HepG2 (cell line): Measurements from ENCODE around the gene SYNGAP1. TPM values are rescaled to one million over a fixed set of nuclear protein-coding genes. Genes with fewer than 3 reads are reported as not detected.

ENCODE experiments used
- ATAC-seq: fragments of 200-7000 bp; cut with Tn5 transposase; 3 replicates; pipeline ENCODE4 v1.9.1; 2020; ENCODE audit warnings: mild to moderate bottlenecking, moderate library complexity
- BruUV-seq: library from RNA; stranded (reverse); fragments of 400-500 nt; replicated peaks from 2 replicates; lab custom pipeline; 2021; lab: Mats Ljungman, UMichigan
- CTCF ChIA-PET: fragments of 300-600 bp; formaldehyde crosslinking; extraction: SDS; loops from one replicate; lab custom pipeline; 2021; ENCODE audit warnings: low total read pairs, inconsistent platforms, low intra/inter-chr PET ratio; lab: Yijun Ruan, JAX
- POLR2A ChIA-PET: fragments of 350-600 bp; sonication (Branson Sonifier 250); formaldehyde crosslinking; loops from one replicate; lab custom pipeline; 2020; ENCODE audit warnings: antibody characterized with exemption, inconsistent platforms; lab: Yijun Ruan, JAX
- DNase-seq: peaks from one replicate; pipeline ENCODE4 v3.0.0-alpha.2; 2015; ENCODE audit warnings: low spot score
- FAIRE-seq: peaks from 3 replicates; lab custom pipeline; 2011; peaks lifted over from hg19 to GRCh38; lab: Jason Lieb, UNC
- H2AFZ ChIP-seq: one replicate; pipeline ENCODE4 v1.6.1; 2011; ENCODE audit warnings: low read length, inconsistent platforms
- H3K27ac ChIP-seq: fragments of 300-600 bp; 3 replicates; pipeline ENCODE4 v1.8.0; 2011; ENCODE audit warnings: mixed run types, mild to moderate bottlenecking, mixed read lengths, low read length, inconsistent platforms; ENCODE audit not compliant: insufficient read depth; ENCODE audit errors: extremely low read length
- H3K27me3 ChIP-seq, 2 experiments: fragments of 200-600 bp in 1 of 2; 2 replicates in 1 of 2; 3 replicates in 1 of 2; pipeline versions ENCODE4 v1.6.0 to v1.8.0; 2011; ENCODE audit warnings: low read length in 2 of 2, mild to moderate bottlenecking in 2 of 2, moderate library complexity in 2 of 2, inconsistent platforms in 1 of 2; ENCODE audit not compliant: insufficient read depth in 2 of 2, control insufficient read depth in 1 of 2
- H3K36me3 ChIP-seq, 2 experiments: fragments of 200-600 bp in 1 of 2; replicated peaks in 1 of 2; 2 replicates in 1 of 2; 3 replicates in 1 of 2; pipeline versions ENCODE4 v1.5.1 to v1.8.0; 2011; ENCODE audit warnings: low read length in 2 of 2, inconsistent platforms in 1 of 2; ENCODE audit not compliant: insufficient read depth in 2 of 2, control insufficient read depth in 1 of 2
- H3K4me1 ChIP-seq: 2 replicates; pipeline ENCODE4 v1.5.1; 2012; ENCODE audit warnings: low read length, inconsistent platforms; ENCODE audit not compliant: insufficient read depth
- H3K4me2 ChIP-seq: 2 replicates; pipeline ENCODE4 v1.6.0; 2011; ENCODE audit warnings: low read depth, low read length, inconsistent platforms
- H3K4me3 ChIP-seq, 3 experiments: fragments of 200-600 bp in 1 of 3; sonication (generic), shearing (Covaris generic) in 1 of 3; replicated peaks in 1 of 3; 2 replicates each; pipeline ENCODE4 v1.5.1; 2011 to 2016; ENCODE audit warnings: low read length in 3 of 3, inconsistent platforms in 2 of 3, low read depth in 2 of 3, mild to moderate bottlenecking in 2 of 3, control low read depth in 1 of 3, mixed read lengths in 1 of 3; ENCODE audit not compliant: insufficient read depth in 1 of 3
- H3K79me2 ChIP-seq: one replicate; pipeline ENCODE4 v1.6.1; 2011; ENCODE audit warnings: low read length, inconsistent platforms; ENCODE audit not compliant: insufficient read depth
- H3K9ac ChIP-seq: 2 replicates; pipeline ENCODE4 v1.6.0; 2011; ENCODE audit warnings: mild to moderate bottlenecking, low read depth, low read length, inconsistent platforms; ENCODE audit not compliant: insufficient read depth
- H3K9me3 ChIP-seq: 2 replicates; pipeline ENCODE4 v1.5.1; 2012; ENCODE audit warnings: mild to moderate bottlenecking, low read length
- H4K20me1 ChIP-seq: 2 replicates; pipeline ENCODE4 v1.6.0; 2011; ENCODE audit warnings: inconsistent platforms, mild to moderate bottlenecking, low read length, moderate library complexity; ENCODE audit not compliant: insufficient read depth
- CBX1 ChIP-seq: IDR thresholded peaks from one replicate; pipeline ENCODE4 v1.6.1; 2016; ENCODE audit warnings: antibody characterized with exemption, low read depth
- FOXK2 ChIP-seq: fragments of 450-650 bp; IDR thresholded peaks from 2 replicates; pipeline ENCODE4 v1.6.1; 2016
- GLMP ChIP-seq: sonication (generic); formaldehyde crosslinking; IDR thresholded peaks from 2 replicates; pipeline ENCODE4 v1.9.0; 2021; ENCODE audit warnings: missing genetic modification reagents, mild to moderate bottlenecking, borderline replicate concordance
- HNF1B ChIP-seq: sonication (generic); formaldehyde crosslinking; IDR thresholded peaks from 2 replicates; pipeline ENCODE4 v1.5.1; 2020; ENCODE audit warnings: mild to moderate bottlenecking, moderate library complexity, missing genetic modification reagents
- MYPOP ChIP-seq: sonication (generic); formaldehyde crosslinking; IDR thresholded peaks from 2 replicates; pipeline ENCODE4 v1.8.1; 2023; ENCODE audit warnings: mild to moderate bottlenecking, moderate library complexity, missing genetic modification reagents
- NCOR1 ChIP-seq: fragments of 200-600 bp; sonication (generic); IDR thresholded peaks from 2 replicates; pipeline ENCODE4 v1.7.0; 2017; ENCODE audit warnings: antibody characterized with exemption, low read length, borderline replicate concordance
- NFE2L2 ChIP-seq: fragments of 150-350 bp; IDR thresholded peaks from 2 replicates; pipeline ENCODE4 v1.6.1; 2014; ENCODE audit warnings: low read length
- PAWR ChIP-seq: sonication (generic); formaldehyde crosslinking; IDR thresholded peaks from 2 replicates; pipeline ENCODE4 v1.4.0; 2020; ENCODE audit warnings: missing genetic modification reagents, mild to moderate bottlenecking, borderline replicate concordance
- PRMT3 ChIP-seq: sonication (generic); formaldehyde crosslinking; IDR thresholded peaks from 2 replicates; pipeline ENCODE4 v1.8.1; 2022; ENCODE audit warnings: low read depth, mild to moderate bottlenecking, moderate library complexity, missing genetic modification reagents, borderline replicate concordance
- YEATS2 ChIP-seq: sonication (generic); formaldehyde crosslinking; IDR thresholded peaks from 2 replicates; pipeline ENCODE4 v1.4.0; 2020; ENCODE audit warnings: missing genetic modification reagents, borderline replicate concordance
- ZFP41 ChIP-seq: sonication (generic); formaldehyde crosslinking; IDR thresholded peaks from 2 replicates; pipeline ENCODE4 v1.4.0; 2020; ENCODE audit warnings: mild to moderate bottlenecking, missing genetic modification reagents, borderline replicate concordance
- ZNF274 ChIP-seq: sonication (generic); formaldehyde crosslinking; IDR thresholded peaks from 2 replicates; pipeline ENCODE4 v1.5.1; 2020; ENCODE audit warnings: mild to moderate bottlenecking, missing genetic modification reagents
- ZNF720 ChIP-seq: sonication (generic); formaldehyde crosslinking; IDR thresholded peaks from 2 replicates; pipeline ENCODE4 v1.4.0; 2020; ENCODE audit warnings: missing genetic modification reagents
- ZSCAN20 ChIP-seq: sonication (generic); formaldehyde crosslinking; IDR thresholded peaks from 2 replicates; pipeline ENCODE4 v1.4.0; 2020; ENCODE audit warnings: missing genetic modification reagents, mild to moderate bottlenecking, borderline replicate concordance
- ZSCAN25 ChIP-seq: sonication (generic); formaldehyde crosslinking; IDR thresholded peaks from 2 replicates; pipeline ENCODE4 v1.8.0; 2022; ENCODE audit warnings: mild to moderate bottlenecking, missing genetic modification reagents
- WGBS: methylation state at CpG from one replicate; pipeline ENCODE4 v1.1.6; 2017; ENCODE audit warnings: low lambda C conversion rate; 5-methylcytosine and 5-hydroxymethylcytosine counted together
- in situ Hi-C: cut with HindIII; loops from 2 replicates; pipeline ENCODE4 v1.10.0; 2017; ENCODE audit warnings: low pct_unique_long_range_greater_than_20kb; ENCODE audit not compliant: extremely low pct_ligation_motif_present
- intact Hi-C: fragments of 100-400 bp; cut with micrococcal nuclease; formaldehyde crosslinking; loops from one replicate; pipeline ENCODE4 v1.10.0; 2022; ENCODE audit not compliant: unreplicated experiment
- polyA plus RNA-seq, 8 experiments: library from polyadenylated mRNA; depleted of rRNA in 3 of 8; stranded (reverse) in 7 of 8; unstranded in 1 of 8; fragments of >200 nt; fragmentation: Illumina TruSeq in 4 of 8; extraction: Trizol in 4 of 8; gene quantifications; 2 replicates each; pipeline versions ENCODE4 v1.2.1 to v1.2.3, GENCODE V29; 2011 to 2016; ENCODE audit warnings: low read depth in 4 of 8, missing spikeins in 1 of 8, mixed read lengths in 1 of 8; ENCODE audit not compliant: insufficient read depth in 1 of 8
- total RNA-seq, 5 experiments: library from RNA; depleted of rRNA; stranded (reverse); fragments of >200 nt; fragmentation: Illumina TruSeq; extraction: Trizol; gene quantifications; 2 replicates each; pipeline ENCODE4 v1.2.3, GENCODE V29; 2016; ENCODE audit warnings: low read depth in 1 of 5
- TF ChIP-seq, protein P1 (sequence below), 2 experiments: fragments of 450-650 bp in 1 of 2; sonication (generic) in 1 of 2; formaldehyde crosslinking; IDR thresholded peaks; 2 replicates each; pipeline versions ENCODE4 v1.5.0 to v1.8.0; 2020 to 2022; ENCODE audit warnings: mild to moderate bottlenecking in 1 of 2, missing genetic modification reagents in 1 of 2
- TF ChIP-seq, protein P2 (sequence below): sonication (generic); formaldehyde crosslinking; IDR thresholded peaks from 2 replicates; pipeline ENCODE4 v1.4.0; 2020; ENCODE audit warnings: missing genetic modification reagents, mild to moderate bottlenecking, borderline replicate concordance

SYNGAP1 gene
- total and polyA plus RNA-seq, 2 of the 13 experiments (the other 11 are each of a cell fraction or from before 2014, with no cell fraction given), result 0.75 to 1.1 TPM

DNA sequence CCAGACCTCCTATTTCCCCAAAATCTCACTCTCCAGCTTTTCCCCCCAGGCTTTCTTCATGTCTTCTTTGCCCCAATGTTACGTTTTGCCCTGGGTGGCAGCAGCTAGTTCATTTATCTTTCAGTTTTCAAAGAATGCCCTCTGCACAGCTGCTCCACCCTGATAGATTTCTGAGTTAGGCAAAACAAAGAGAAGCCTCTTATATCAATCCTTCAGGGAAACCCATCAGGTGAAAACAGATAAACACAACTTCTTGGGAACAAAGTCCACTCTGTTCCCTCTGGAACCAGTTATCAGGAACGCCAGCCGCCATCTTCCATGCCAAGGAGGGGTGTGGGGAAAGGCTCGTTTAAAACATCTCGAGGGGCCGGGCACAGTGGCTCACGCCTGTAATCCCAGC is 68.5 kb downstream of the SYNGAP1 start:
- intact Hi-C loops, result no loop called here
- no peak overlapping the region for H3K4me2 ChIP-seq
- no peaks in the 10 kb centered on the region for H3K4me1 ChIP-seq
- no peak overlapping the region for H3K27ac ChIP-seq
- FAIRE-seq (no peak), ATAC-seq (no peak), DNase-seq (no peak)
- peaks cover 0 to 7% of the 10 kb centered on the region in 2 experiments; a peak in 1 of 5 replicates for H3K27me3 ChIP-seq
- no peak overlapping the region for H3K4me3 ChIP-seq
- BruUV-seq, result no TSS peak
- ChIA-PET CTCF (no interaction called here), POLR2A (no interaction called here)
- no peaks in the 10 kb centered on the region for H3K9me3 ChIP-seq
- in situ Hi-C loops, result no loop called here
- H3K79me2 ChIP-seq, result no peaks in the 10 kb centered on the region
- TF ChIP-seq ZNF720 (CRISPR knock-in tag) (no peak), ZNF274 (CRISPR knock-in tag) (no peak), ZFP41 (no peak), PAWR (CRISPR knock-in tag) (no peak), YEATS2 (CRISPR knock-in tag) (no peak), NFE2L2 (no peak), ZSCAN25 (CRISPR knock-in tag) (no peak), PRMT3 (CRISPR knock-in tag) (no peak), FOXK2 (no peak), NCOR1 (no peak), ZSCAN20 (CRISPR knock-in tag) (no peak), HNF1B (CRISPR knock-in tag) (no peak), GLMP (CRISPR knock-in tag) (no peak), MYPOP (CRISPR knock-in tag) (no peak), CBX1 (no peak)
- TF ChIP-seq, protein P1, sequence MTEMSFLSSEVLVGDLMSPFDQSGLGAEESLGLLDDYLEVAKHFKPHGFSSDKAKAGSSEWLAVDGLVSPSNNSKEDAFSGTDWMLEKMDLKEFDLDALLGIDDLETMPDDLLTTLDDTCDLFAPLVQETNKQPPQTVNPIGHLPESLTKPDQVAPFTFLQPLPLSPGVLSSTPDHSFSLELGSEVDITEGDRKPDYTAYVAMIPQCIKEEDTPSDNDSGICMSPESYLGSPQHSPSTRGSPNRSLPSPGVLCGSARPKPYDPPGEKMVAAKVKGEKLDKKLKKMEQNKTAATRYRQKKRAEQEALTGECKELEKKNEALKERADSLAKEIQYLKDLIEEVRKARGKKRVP (CRISPR knock-in tag; IDR thresholded peaks at IDR 0.05), result no peak
- TF ChIP-seq, protein P2, sequence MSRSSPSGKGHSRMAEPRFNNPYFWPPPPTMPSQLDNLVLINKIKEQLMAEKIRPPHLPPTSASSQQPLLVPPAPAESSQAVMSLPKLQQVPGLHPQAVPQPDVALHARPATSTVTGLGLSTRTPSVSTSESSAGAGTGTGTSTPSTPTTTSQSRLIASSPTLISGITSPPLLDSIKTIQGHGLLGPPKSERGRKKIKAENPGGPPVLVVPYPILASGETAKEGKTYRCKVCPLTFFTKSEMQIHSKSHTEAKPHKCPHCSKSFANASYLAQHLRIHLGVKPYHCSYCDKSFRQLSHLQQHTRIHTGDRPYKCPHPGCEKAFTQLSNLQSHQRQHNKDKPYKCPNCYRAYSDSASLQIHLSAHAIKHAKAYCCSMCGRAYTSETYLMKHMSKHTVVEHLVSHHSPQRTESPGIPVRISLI (CRISPR knock-in tag), result no peak
- no peaks in the 10 kb centered on the region for H3K36me3 ChIP-seq
- 53% methylated on average over 7 of the region's 7 CpGs for WGBS
- H2AFZ ChIP-seq, result no peak overlapping the region
- no peak overlapping the region for H3K9ac ChIP-seq
- H4K20me1 ChIP-seq, result no peaks in the 10 kb centered on the region
